GM23248 (cell line): ENCODE measurements around the gene WNT3A.

Experiments used
- EZH2 ChIP-seq: fragments of 200-600 bp; sonication (generic); IDR thresholded peaks from 2 replicates; pipeline ENCODE4 v1.6.1; 2018; ENCODE audit warnings: antibody characterized with exemption, mild to moderate bottlenecking; ENCODE audit not compliant: insufficient read depth, poor library complexity, severe bottlenecking
- EZH2phosphoT487 ChIP-seq: fragments of 200-600 bp; sonication (generic); IDR thresholded peaks from 2 replicates; pipeline ENCODE4 v1.6.1; 2018; ENCODE audit warnings: antibody characterized with exemption, moderate library complexity, mild to moderate bottlenecking, low read depth; ENCODE audit not compliant: insufficient read depth

GRCh38 chr1:228008391-228009115 is 1.8 kb downstream of the WNT3A start:
- no peak for TF ChIP-seq EZH2phosphoT487
- TF ChIP-seq EZH2: peak; percentile 32
